SKM-1 (cell line): ENCODE results near the gene TMCC2.
"Not testable (repeated sequence)": the region's sequence is repeated elsewhere in the genome, so short reads cannot be mapped to it uniquely, and the experiment has no call there.

Experiments
- DNase-seq: peaks from one replicate; lab custom pipeline; 2025; ENCODE audit not compliant: unreplicated experiment; lab: John Stamatoyannopoulos, UW

TMCC2 gene

GRCh38 chr1:205211839-205212536 lies 15.8 kb upstream of the TMCC2 start:
- peak; percentile 84 for DNase-seq

DNA sequence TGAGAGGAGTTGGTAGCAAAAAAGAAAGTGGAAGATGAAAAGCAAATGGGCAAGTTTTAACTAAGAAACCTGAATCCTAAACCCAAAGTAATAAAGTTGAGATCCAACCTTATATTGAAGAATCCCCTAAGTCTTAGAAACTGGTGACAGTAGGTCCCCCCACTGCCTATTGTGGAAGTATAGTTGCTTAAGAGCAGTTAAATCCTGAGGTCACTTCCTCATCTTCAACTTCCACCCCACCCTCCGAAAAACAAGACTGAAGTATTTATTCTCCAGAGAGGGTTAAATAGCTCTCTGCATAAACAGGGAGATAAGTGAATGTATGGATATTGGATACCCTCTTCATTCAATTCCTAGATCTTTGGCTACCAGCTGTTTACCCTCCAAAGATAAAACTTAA lies 13.0 kb upstream of the TMCC2 start:
- DNase-seq: peak; percentile 72

DNA sequence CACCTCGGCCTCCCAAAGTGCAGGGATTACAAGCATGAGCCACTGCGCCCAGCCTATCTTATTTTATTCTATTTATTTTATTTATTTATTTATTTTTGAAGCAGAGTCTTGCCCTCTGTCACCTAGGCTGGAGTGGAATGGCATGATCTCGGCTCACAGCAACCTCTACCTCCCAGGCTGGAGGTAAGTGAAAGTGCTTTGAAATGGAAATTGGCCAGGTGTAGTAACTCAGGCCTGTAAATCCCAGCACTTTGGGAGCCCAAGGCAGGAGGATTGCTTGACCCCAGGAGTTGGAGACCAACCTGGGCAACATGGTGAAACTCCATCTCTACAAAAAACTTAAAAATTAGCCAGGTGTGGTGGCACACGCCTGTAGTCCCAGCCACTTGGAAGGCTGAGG lies 11.2 kb upstream of the TMCC2 start:
- DNase-seq: no peak

- DNase-seq: no peak
Measured at GRCh38 chr1:205217418-205217817, 10.3 kb upstream of the TMCC2 start.

- no peak for DNase-seq
Measured at GRCh38 chr1:205220421-205220820, 7.3 kb upstream of the TMCC2 start.

DNA sequence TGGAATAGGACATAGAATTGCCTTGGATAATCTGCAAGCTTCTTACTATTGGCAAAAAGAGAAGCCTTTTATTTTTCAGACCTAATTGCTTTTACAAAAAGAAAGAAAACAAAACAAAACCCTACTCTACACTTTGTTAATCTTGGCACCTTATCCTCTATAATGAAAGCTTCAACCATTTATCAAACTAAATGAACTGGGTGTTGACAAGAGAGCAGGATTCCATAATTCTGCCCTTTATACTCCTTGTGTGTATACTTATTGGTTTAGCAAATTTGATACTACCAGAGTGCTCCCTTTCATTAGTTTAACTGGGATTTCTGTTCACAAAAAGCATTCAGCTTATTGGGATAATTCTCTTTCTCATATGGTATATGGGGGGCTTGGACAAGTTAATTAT lies 3.0 kb upstream of the TMCC2 start:
- no peak for DNase-seq

- no peak for DNase-seq
Measured at GRCh38 chr1:205225901-205226765, 1.6 kb upstream of the TMCC2 start.

DNA sequence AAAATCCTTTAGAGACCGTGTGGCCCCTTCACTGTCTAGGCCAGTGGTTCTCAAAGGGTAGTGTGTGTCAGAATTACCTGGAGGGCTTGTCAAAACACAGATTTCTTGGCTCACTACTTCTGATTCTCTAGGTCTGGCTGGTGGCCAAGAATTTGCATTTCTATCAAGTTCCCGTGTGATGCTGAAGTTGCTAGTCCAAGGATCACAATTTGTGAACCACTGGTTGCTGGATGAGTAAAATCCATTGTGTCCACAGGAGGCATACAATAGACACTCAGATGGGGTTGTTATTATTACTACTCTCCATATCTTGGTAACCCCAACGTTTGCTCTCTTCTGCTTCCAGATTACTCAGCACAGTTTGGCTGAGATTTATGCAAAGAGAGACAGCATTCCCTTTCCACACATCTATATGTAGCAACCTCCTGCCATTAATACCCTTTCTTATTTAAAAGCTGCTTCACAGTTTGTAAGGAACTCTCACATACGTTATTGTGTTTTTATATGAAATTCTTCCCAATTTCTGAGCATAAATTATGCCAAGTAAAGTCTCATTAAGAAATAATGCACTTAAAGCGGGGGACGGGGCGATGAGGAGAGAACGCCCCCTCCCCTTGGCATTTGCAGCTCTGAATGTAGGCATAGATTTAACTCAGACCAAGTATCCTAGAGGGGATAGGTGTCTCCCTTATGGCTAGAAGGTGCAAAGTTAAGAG lies 720 bp upstream of the TMCC2 start:
- DNase-seq: no peak

- DNase-seq: no peak
Measured at GRCh38 chr1:205228093-205228521, 361 bp downstream of the TMCC2 start.

DNA sequence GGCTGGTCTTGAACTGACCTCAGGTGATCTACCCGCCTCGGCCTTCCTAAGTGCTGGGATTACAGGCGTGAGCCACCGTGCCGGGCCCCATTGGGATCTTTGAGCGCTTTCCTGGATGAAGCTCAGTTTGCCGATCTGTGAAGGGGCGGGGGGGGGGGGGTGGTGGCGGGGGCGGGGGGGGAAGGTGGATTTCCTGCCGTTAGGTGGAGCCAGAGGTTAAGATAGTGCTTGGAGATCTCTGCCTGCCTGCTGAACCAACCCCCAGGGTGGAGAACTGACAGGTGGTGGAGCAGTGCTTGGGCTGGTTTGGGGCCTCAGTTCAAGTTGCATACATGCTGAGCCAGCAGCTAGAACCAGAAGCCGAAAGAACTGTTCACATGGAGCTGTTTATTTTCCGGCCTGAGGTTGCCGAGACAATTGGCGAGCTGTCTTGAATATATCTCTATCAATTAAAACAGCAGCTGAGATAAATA lies 1.7 kb downstream of the TMCC2 start:
- DNase-seq: peak; percentile 55

- DNase-seq: no peak
Measured at GRCh38 chr1:205229916-205230700, 2.4 kb downstream of the TMCC2 start.

GRCh38 chr1:205230982-205231381 lies 3.2 kb downstream of the TMCC2 start:
- no peak for DNase-seq

- DNase-seq: no peak
Measured at GRCh38 chr1:205232127-205232820, 4.5 kb downstream of the TMCC2 start.

DNA sequence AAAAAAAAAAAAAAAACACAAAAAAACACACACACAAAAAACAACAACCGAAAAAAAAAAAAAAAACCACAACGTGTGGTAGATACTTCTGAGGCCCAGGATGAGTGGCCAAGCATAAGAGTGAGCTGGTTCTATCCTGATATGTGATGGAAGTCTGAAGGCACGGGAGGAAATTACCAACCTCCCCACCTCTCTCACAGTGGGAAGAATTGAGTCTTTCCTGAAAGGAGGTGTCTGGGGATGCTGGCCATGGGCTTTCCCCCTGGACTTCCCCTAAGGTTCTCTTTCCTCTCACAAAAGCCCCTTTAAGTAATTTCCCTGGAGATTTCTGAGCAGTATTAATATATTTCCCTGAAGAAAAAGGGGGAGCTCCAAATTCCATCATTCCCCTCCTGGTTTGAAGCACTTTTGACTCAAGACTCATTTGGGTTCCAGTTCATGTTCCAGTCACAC lies 5.2 kb downstream of the TMCC2 start:
- no peak for DNase-seq

GRCh38 chr1:205233986-205234385 lies 6.2 kb downstream of the TMCC2 start:
- not testable (repeated sequence) for DNase-seq

GRCh38 chr1:205235951-205236350 lies 8.2 kb downstream of the TMCC2 start:
- DNase-seq: no peak

- DNase-seq: no peak
Measured at GRCh38 chr1:205236526-205236925, 8.8 kb downstream of the TMCC2 start.

DNA sequence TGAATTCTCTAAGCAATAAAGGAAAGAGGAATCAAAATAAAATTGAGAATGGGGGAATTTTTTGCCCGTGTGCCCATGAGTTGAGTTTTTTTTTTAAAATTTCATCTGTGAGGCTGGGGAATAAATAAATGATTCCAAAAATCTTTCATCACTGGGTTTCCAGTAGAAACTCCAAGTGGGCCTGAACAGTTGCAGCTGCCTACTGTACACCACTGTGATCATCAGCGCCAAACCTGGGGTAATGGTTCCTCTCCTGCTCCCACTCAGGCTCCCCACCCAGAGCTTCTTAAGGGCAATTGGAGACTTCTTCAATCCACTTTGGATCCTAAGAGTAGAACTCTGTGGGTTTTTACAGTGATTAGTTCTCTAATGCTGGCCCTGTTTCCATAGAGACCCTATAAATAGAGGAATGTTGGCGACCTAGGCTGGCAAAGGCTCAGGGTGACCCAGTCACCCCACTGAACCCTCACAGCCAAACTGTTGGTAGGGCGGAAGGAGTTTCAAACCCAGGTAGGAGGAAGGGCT lies 9.3 kb downstream of the TMCC2 start:
- no peak for DNase-seq

DNA sequence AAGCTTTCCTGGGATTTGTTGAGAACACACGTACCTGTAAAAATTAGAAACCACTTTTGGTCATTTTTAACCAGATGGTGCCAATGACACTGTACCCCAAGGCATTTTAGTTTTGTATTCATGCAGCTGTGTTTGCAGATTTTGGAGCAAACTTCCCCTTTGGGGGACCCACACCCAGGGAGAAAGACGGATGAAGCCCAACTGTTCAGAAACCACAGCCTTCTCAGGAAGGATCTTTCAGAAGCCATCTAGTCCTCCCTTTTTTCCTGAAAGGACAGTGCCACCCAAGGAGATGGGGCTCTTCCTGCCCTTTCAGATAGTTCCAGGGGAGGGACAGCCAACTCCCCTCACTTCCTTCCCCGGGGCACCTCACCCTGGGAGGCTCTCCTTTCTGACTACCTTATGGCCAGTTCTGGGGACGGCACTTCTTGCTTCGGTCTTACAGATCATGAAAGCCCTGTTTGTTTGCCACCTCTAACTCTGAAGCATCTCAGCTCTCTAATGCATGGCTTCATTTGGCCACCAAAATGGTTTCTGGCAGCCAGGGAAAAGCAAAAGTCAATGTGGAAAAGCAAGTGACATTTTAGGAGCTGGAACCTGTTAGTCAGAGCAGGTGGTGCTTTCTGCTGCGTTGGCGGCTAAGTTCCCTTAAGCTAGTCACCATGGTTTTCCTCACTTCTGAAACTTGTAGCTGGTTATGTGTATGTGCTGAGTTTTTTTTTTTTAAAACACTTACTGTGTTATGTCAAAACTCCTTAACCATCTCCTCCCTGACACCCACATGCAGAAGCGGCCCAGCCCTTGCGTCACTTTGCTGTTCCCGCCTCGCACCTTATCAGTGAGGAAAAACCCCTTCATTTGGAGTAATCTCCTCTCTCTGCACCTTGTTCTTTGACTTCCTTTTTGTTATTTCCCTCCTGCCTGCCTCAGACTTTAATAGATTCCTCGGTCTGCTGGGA lies 10.1 kb downstream of the TMCC2 start:
- DNase-seq: peak; percentile 52
